Prostate gland (tissue), 2 donors: ENCODE measurements around the gene ANKLE1.

ENCODE experiments used
- POLR2A ChIP-seq: fragments of 450-650 bp; IDR thresholded peaks from one replicate; pipeline ENCODE4 v1.6.1; 2016; ENCODE audit warnings: antibody characterized with exemption, mild to moderate bottlenecking
- TF ChIP-seq, protein P1 (sequence below), 4 experiments: fragments of 200-600 bp in 2 of 4; fragments of 450-650 bp in 2 of 4; sonication (generic) in 2 of 4; IDR thresholded peaks; 1 replicate in 3 of 4; 2 replicates in 1 of 4; pipeline ENCODE4 v1.5.1; 2016 to 2019; ENCODE audit warnings: antibody characterized with exemption in 4 of 4, mild to moderate bottlenecking in 2 of 4, moderate library complexity in 2 of 4

DNA sequence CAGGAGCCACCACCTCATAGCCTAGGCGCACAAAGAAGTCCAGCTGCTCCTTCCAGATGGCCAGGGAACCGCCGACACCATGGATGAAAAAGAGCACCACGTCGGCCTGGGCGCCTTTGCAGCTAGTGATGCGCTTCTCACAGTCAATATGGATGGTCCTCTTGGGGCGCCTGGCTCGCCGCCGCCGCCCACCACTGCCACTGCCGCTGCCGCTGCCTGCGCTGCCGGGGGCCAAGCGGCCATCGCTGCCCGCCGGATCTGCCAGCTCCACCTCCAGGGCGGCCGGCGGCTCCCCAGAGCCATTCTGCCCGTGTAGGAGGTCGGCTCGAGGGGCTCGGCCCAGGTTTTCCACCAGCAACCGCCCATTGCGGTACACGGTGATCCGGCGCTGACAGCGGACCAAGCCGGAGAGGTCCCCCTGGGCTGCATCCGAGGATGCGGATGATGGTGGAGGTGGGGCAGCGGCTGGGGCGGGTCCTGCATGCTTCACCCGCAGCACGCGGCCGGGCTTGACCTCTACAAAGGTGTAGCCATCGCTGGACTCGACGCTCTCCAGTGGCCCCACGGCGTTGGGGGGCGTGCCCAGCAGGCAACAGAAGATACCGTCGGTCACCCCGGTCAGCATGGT, 19.4 kb downstream of the ANKLE1 start:
- no peak for TF ChIP-seq POLR2A
- TF ChIP-seq, protein P1, sequence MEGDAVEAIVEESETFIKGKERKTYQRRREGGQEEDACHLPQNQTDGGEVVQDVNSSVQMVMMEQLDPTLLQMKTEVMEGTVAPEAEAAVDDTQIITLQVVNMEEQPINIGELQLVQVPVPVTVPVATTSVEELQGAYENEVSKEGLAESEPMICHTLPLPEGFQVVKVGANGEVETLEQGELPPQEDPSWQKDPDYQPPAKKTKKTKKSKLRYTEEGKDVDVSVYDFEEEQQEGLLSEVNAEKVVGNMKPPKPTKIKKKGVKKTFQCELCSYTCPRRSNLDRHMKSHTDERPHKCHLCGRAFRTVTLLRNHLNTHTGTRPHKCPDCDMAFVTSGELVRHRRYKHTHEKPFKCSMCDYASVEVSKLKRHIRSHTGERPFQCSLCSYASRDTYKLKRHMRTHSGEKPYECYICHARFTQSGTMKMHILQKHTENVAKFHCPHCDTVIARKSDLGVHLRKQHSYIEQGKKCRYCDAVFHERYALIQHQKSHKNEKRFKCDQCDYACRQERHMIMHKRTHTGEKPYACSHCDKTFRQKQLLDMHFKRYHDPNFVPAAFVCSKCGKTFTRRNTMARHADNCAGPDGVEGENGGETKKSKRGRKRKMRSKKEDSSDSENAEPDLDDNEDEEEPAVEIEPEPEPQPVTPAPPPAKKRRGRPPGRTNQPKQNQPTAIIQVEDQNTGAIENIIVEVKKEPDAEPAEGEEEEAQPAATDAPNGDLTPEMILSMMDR (IDR thresholded peaks at IDR 0.05) = no peak
